Ureter (tissue), 1 donor: ENCODE data around the gene IRF1. TPM values are rescaled to one million over a fixed set of nuclear protein-coding genes. Genes with fewer than 3 reads are reported as not detected.
"Not testable (repeated sequence)": the region's sequence is repeated elsewhere in the genome, so short reads cannot be mapped to it uniquely, and the experiment has no call there.

Experiments used
- DNase-seq: peaks from one replicate; pipeline ENCODE4 v3.0.0-alpha.2; 2020; ENCODE audit warnings: low spot score
- total RNA-seq: library from RNA; stranded (reverse); gene quantifications from one replicate; pipeline ENCODE4 v1.2.4, GENCODE V29; 2023
- donor health status: DM: yes; HTN: yes; CAD: no.

IRF1 gene
- total RNA-seq, 1 donor from 2014 or later: 40.8 TPM

GRCh38 chr5:132438917-132439316 lies 51.7 kb downstream of the IRF1 start:
- no peak for DNase-seq

GRCh38 chr5:132438267-132438645 lies 52.3 kb downstream of the IRF1 start:
- DNase-seq: not testable (repeated sequence)

GRCh38 chr5:132437604-132438266 lies 52.8 kb downstream of the IRF1 start:
- peak; percentile 81 for DNase-seq

GRCh38 chr5:132436936-132437335 lies 53.6 kb downstream of the IRF1 start:
- DNase-seq: no peak

DNA sequence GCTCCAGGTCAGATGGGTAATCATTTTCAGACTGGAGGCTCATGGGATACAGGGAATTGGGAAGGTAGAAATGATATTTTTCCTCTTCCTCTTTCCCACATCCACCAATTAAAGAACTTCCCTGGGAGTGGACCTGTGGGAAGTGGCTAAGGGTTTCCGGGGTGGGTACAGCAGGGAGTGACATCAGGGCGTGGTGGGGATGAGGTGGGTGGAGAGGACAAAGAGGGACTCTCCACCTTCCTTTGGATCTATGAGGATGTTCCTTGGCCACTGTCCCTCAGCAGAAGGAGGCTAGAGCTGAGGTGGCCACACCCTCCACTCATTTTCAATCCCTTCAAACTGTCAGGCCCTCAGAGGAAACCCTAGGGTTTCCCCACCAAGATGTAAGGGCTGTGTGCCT lies 54.7 kb downstream of the IRF1 start:
- DNase-seq: no peak

DNA sequence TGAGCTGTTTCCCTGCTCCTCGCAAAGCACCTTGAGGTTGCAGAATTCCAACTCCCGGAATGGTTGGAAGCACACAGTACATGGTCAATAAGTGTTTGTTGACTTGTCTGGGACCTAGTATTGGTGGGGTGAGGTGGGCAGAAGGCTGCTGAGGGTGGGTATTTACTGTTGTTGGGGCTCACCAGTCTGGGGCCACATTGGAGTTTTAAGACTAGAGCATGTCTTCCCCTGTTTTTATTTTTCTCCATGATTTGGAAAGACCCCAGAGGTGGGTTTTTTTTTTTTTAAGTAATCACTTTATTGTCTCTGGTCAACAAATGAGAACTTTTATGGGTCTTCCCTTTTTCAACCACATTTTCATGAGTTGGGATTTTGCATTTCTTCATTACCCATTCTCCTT lies 55.1 kb downstream of the IRF1 start:
- DNase-seq: no peak

DNA sequence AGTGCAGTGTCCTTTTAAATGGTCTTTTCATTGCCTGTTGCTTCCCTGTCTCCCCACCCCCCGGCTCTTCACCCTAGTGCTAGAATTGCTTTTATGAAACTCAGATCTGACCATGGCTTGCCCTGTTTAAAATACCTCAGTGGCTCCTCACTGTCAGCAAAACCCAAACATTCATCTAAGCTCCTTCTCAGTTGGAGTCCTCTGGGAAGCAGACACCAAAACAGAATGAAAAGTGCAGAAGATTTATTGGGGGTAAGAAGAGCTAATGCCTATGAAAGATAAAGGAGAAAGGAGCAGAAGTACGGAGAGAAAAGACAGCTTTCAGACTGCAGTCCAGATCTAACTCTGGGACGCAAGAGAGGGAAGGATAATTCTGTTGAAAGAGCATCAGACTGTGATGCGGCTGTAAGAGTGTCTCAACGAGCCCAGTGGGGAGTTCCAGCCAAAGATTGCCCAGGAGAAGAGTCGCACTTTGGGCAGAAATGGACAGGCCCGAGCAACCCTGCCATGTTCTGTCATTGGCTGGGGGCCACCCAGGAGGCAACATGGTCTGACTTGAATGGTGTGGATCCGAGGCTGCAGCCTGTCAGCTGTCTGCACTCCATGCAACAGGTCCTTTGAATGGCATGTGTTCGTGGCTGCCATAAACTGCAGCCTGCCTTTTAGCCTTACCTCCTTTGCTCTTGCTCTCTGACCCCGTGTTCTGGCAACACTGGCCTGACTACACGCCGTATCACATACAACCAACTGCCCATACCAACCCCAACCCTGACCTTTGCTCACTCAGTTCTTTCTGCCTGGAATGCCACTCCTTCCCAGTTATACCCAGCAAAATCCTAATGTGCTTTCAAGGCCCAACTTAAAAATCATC lies 55.9 kb downstream of the IRF1 start:
- no peak for DNase-seq

DNA sequence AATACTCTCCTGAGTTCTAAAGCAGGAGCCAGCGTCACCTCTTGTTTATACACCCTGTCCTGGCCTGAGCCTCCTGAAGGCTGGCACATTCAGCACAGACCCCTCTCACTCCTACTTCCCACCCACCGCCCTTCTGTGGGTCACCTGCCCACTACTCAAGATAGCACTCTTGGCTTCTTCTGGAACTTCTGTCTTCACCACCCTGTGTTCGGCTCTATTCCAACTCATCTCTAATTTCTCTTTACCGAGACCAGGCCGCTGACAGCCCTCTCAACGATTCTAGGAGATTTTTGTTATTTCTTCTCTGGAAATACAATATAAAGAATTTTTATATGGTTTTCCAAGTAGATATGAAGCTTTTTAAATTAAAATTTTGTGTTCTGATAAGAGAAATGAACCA lies 57.4 kb downstream of the IRF1 start:
- no peak for DNase-seq

GRCh38 chr5:132431632-132432031 lies 58.9 kb downstream of the IRF1 start:
- no peak for DNase-seq

Other genes with a start within 250 kb of the IRF1 start
- 33.9 TPM for gene PDLIM4, start 233.1 kb downstream of the IRF1 start, total RNA-seq
- 3.1 TPM for gene SLC22A4, start 196.4 kb downstream of the IRF1 start, total RNA-seq
- gene SLC22A5, start 121.1 kb downstream of the IRF1 start, total RNA-seq: 23.2 TPM
- gene IL5, start 52.7 kb upstream of the IRF1 start, total RNA-seq: not detected
- gene RAD50, start 66.2 kb upstream of the IRF1 start, total RNA-seq: 49.5 TPM
- gene IL13, start 167.4 kb upstream of the IRF1 start, total RNA-seq: not detected
- gene IL4, start 183.2 kb upstream of the IRF1 start, total RNA-seq: not detected
- 19.9 TPM for gene KIF3A, start 246.8 kb upstream of the IRF1 start, total RNA-seq